Ramos (cell line): ENCODE measurements around the gene POR.

Source experiments
- in situ Hi-C: fragments of 300-500 bp; cut with MboI; formaldehyde crosslinking; loops from one replicate; pipeline ENCODE4 v1.14.3; 2022; ENCODE audit warnings: low sequenced_read_pairs; ENCODE audit not compliant: unreplicated experiment

The POR gene

GRCh38 chr7:75914169-75914654 is 743 bp upstream of the POR start:
- in situ Hi-C loops: no loop called here

GRCh38 chr7:75915416-75916156 is 631 bp downstream of the POR start:
- in situ Hi-C loops: no loop called here

- in situ Hi-C loops: no loop called here
Observed at GRCh38 chr7:75916259-75916658, 1.3 kb downstream of the POR start.

- in situ Hi-C loops: no loop called here
Observed at GRCh38 chr7:75916685-75917634, 2.0 kb downstream of the POR start.

- in situ Hi-C loops: no loop called here
Observed at GRCh38 chr7:75920431-75921161, 5.6 kb downstream of the POR start.

- in situ Hi-C loops: no loop called here
Observed at GRCh38 chr7:75921479-75921878, 6.5 kb downstream of the POR start.

GRCh38 chr7:75922966-75923603 is 8.1 kb downstream of the POR start:
- in situ Hi-C loops: no loop called here

GRCh38 chr7:75924256-75924655 is 9.3 kb downstream of the POR start:
- in situ Hi-C loops: no loop called here

GRCh38 chr7:75924889-75925288 is 9.9 kb downstream of the POR start:
- in situ Hi-C loops: no loop called here

GRCh38 chr7:75925717-75926435 is 10.9 kb downstream of the POR start:
- in situ Hi-C loops: no loop called here

- in situ Hi-C loops: no loop called here
Observed at GRCh38 chr7:75928568-75928914, 13.6 kb downstream of the POR start.

GRCh38 chr7:75931680-75932079 is 16.7 kb downstream of the POR start:
- in situ Hi-C loops: no loop called here

- in situ Hi-C loops: no loop called here
Observed at GRCh38 chr7:75937958-75938786, 23.2 kb downstream of the POR start.

- in situ Hi-C loops: no loop called here
Observed at GRCh38 chr7:75938921-75939320, 24.0 kb downstream of the POR start.

- in situ Hi-C loops: no loop called here
Observed at GRCh38 chr7:75943864-75944263, 28.9 kb downstream of the POR start.

GRCh38 chr7:75944507-75944906 is 29.6 kb downstream of the POR start:
- in situ Hi-C loops: no loop called here

- in situ Hi-C loops: no loop called here
Observed at GRCh38 chr7:75945297-75946168, 30.6 kb downstream of the POR start.
